Erythroblast (primary cell): Measurements from ENCODE around the gene MUC2.

Source experiments
- DNase-seq, 2 experiments: peaks; one replicate each; lab custom pipeline; 2025; lab: John Stamatoyannopoulos, UW
- GATA1 ChIP-seq: IDR thresholded peaks from 2 replicates; pipeline ENCODE4 v1.6.1; 2011; ENCODE audit warnings: low read depth, mild to moderate bottlenecking, control low read depth, low read length, moderate library complexity
- POLR2A ChIP-seq: IDR thresholded peaks from 2 replicates; pipeline ENCODE4 v1.6.1; 2011; ENCODE audit warnings: mild to moderate bottlenecking, low read length

MUC2 gene

DNA sequence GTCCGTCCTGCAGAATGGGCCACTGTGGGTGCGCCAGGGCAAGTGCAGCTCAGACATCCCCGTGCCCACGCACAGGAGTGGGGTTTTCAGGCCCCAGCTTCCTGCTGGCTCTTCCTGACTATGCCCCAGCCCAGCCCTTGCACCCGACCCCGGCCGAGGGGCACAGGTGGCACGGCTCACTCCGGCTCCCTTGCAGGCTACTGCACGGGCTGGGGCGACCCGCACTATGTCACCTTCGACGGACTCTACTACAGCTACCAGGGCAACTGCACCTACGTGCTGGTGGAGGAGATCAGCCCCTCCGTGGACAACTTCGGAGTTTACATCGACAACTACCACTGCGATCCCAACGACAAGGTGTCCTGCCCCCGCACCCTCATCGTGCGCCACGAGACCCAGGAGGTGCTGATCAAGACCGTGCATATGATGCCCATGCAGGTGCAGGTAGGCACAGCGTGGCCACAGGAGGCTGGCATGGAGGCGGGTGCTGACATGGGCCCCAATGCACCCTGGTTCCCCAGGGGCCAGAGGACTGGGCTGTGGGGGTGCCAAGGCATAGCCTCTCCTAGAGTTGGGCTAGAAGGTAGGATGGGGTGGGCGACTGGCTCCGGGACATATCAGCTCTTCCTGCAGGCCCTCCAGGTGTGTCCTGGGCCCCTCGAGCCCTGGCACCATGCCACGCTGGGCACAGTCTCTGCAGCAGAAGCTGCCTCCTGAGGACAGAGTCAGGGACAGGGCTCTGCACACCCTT lies 27.7 kb downstream of the MUC2 start:
- DNase-seq = no peak
- TF ChIP-seq POLR2A (no peak), GATA1 (no peak)

DNA sequence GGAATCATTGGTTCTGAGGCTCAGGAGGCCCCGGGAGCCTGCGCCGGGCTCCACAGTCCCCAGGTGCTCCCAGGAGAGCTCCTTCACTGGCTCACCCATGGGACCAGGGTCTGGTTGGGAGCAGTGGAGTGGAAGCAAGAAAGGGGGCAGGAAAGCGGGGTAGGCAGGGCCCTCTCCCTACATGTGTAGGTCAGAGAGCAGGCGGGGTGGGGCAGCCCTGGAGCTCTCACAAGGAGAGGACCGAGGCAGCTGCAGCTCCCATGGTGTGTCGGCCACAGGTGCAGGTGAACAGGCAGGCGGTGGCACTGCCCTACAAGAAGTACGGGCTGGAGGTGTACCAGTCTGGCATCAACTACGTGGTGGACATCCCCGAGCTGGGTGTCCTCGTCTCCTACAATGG lies 28.3 kb downstream of the MUC2 start:
- TF ChIP-seq POLR2A (no peak), GATA1 (no peak)
- DNase-seq = no peak

DNA sequence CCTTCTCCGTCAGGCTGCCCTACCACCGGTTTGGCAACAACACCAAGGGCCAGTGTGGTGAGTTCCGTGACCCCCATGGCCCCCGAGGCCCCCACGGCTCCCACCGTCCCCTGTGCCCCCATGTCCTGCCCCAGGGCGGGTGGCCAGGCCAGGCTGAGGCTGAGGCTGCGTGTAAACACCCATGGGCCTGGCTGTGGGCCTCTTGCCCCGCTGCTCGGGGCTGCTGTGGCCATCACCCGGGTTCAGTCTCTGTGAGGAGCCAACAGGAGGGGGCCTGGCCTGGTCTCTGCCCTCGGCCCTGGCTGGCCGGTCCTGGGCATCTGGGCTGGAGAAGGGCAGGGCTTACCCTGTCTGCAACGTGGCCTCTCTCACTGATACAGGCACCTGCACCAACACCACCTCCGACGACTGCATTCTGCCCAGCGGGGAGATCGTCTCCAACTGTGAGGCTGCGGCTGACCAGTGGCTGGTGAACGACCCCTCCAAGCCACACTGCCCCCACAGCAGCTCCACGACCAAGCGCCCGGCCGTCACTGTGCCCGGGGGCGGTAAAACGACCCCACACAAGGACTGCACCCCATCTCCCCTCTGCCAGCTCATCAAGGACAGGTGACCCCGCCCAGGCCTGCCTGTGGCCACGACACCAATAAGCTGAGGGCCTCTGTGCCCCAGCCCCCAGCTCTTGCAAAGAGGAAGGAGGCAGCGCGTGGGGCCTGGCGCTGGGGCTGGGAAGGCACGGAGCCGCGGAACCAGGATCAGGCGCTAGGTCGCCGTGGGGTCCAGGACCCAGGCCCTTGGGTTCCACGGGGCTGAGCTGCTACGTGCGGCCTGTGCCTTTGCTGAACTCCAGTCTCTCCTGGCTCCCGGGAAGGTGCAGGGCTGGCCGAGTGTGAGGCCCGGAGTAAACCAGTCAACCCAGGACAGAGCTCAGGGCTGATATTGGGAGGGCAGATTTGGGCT lies 29.0 kb downstream of the MUC2 start:
- TF ChIP-seq POLR2A = no peak
- TF ChIP-seq GATA1 = no peak
- DNase-seq = no peak

DNA sequence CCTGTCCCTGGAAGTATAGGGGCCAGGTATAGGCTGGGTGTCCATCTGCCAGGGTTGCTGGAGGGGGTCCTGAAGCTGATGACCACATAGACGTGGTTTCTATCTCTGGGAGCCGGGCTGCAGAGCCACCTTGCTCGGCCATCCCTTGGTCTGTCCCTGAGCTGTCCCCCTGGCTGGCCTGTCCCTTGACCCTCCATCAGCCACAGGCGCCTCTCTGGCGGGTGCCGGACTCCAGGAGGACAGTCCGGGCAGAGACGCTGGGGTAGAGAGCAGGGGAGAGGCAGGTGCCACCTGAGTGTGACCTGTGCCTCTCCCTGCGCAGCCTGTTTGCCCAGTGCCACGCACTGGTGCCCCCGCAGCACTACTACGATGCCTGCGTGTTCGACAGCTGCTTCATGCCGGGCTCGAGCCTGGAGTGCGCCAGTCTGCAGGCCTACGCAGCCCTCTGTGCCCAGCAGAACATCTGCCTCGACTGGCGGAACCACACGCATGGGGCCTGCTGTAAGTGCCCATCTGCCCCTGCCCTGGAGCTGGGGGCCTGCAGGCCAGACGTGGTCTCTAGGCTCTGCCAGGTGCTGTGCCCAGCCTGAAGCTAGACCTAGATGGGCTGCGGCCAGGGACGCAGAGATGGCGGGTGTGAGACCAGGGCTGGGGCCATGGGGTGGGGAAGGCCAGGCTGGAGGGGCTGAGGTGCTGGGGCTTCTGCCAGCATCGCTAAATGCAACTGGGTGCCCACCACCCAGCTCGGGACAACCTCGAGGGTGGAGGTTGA lies 29.9 kb downstream of the MUC2 start:
- TF ChIP-seq GATA1 (no peak), POLR2A (no peak)
- DNase-seq = no peak

DNA sequence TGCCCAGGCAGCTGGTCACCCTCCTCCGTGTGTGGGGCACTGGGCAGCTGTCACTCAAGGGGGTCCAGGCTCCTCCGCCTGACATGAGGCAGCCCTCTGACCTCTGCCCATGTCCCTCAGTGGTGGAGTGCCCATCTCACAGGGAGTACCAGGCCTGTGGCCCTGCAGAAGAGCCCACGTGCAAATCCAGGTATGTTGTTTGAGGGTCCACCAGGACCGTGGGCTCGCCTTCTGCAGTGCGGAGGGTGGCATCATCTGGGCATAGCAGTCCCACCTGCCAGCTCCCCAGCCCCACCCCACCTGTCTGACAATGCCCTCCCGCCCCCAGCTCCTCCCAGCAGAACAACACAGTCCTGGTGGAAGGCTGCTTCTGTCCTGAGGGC lies 30.5 kb downstream of the MUC2 start:
- no peak for TF ChIP-seq POLR2A
- TF ChIP-seq GATA1 = no peak

DNA sequence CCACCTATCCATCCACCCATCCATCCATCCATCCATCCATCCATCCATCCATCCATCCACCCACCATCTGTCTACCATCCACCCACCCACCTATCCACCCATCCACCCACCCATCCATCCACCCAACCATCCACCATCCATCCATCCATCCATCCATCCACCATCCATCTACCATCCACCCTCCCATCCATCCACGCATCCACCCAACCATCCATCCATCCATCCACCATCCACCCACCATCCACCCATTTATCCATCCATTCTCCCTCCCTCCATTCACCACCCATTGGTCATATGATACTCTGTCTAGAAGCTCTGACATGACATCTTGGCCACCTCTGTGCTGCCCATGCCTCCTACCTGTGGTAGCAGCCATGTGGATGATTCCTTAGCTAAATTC lies 31.7 kb downstream of the MUC2 start:
- TF ChIP-seq POLR2A (no peak), GATA1 (no peak)
- no peak for DNase-seq

More for the DNA sequence above, 30.5 kb downstream of the MUC2 start:
- no peak for DNase-seq

DNA sequence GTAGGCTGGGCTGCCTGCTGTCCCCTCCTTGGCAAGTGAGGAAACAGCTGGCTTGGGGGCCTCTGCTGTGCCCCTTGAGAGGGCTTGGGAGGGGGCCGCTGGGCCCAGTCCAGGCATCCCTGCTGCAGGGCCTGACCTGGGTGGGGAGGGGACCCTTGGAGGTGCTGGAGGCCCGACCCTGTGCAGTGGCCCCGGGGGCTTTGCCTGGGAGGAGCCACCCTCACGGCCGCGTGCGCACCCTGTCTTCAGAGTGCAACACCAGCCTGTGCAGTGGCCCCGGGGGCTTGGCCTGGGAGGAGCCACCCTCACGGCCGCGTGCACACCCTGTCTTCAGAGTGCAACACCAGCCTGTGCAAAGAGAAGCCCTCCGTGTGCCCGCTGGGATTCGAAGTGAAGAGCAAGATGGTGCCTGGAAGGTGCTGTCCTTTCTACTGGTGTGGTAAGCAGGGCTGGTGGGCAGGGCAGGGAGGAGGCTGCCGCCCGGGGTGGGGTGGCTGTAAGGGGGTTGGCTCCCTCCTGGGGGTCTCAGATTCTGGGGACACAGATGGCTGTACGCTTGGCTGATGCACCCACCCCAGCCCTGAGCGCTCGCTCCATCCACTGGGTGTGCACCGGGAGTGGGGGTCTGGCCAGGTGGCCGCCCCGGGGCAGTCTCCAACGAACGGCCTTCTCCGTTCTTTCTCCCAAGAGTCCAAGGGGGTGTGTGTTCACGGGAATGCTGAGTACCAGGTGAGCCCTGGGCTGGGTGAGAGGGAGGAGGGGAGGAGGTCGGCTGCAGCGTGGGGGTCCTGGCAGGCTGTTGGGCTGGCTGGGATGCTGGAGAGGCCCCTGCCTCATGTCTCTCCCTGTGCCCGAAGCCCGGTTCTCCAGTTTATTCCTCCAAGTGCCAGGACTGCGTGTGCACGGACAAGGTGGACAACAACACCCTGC lies 32.9 kb downstream of the MUC2 start:
- TF ChIP-seq GATA1 = no peak
- no peak for TF ChIP-seq POLR2A
- DNase-seq = no peak

DNA sequence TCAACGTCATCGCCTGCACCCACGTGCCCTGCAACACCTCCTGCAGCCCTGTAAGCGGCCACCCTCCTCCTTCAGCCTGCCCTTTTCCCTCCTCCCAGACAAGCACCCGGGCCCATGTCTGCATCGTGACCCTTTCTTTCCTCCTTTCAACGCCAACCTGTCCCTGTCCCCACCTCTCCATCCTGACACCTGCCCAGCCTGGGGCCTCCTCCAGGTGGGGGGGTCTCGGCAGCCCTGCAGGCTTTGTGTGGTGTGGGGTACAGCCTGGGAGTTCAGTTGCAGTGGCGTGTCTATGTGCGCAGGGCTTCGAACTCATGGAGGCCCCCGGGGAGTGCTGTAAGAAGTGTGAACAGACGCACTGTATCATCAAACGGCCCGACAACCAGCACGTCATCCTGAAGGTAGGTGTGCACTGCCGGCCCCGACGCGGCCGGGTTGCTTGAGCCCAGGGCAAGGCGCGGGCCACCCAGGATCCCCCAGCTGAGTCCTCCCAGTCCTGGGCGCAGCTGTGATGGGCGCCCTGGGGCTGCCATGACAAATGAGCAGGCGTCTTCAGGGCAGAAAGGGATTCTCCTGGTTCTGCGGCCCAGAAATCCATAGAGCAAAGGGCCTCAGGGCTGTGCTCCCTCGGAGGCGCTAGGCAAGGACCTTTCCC lies 33.7 kb downstream of the MUC2 start:
- TF ChIP-seq GATA1 (no peak), POLR2A (no peak)
- no peak for DNase-seq

DNA sequence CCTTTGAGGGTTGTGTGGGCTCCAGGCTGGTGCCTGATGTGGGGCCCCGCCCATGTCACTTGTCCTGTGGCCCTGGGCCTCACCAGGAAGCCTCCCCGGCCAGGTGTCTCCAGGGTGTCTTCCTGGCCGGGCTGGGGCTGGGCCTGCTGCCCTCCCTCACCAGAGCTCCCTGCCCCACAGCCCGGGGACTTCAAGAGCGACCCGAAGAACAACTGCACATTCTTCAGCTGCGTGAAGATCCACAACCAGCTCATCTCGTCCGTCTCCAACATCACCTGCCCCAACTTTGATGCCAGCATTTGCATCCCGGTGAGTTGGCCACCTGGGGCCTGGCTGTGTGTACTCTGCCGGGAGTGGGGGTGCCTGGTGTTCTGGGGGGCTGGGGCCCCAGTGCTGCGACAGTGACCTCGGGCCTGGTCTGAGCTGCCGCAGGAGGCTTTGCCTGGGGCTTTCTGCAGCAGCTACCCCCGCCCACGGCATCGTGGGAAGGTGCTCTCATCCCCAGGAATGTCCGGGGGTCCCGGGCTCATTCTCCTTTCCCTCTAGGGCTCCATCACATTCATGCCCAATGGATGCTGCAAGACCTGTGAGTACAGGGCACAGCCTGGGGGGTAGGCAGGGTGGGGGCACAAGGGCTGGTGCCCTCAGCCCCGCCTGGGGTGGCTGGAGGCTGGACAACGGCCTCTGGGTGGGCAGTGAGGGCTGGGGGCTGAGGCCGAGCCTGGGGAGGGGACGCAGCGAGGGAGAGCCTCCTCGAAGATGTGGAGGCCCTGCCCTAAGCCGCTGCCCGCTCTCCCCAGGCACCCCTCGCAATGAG lies 34.6 kb downstream of the MUC2 start:
- TF ChIP-seq GATA1 (no peak), POLR2A (no peak)
- DNase-seq = no peak

DNA sequence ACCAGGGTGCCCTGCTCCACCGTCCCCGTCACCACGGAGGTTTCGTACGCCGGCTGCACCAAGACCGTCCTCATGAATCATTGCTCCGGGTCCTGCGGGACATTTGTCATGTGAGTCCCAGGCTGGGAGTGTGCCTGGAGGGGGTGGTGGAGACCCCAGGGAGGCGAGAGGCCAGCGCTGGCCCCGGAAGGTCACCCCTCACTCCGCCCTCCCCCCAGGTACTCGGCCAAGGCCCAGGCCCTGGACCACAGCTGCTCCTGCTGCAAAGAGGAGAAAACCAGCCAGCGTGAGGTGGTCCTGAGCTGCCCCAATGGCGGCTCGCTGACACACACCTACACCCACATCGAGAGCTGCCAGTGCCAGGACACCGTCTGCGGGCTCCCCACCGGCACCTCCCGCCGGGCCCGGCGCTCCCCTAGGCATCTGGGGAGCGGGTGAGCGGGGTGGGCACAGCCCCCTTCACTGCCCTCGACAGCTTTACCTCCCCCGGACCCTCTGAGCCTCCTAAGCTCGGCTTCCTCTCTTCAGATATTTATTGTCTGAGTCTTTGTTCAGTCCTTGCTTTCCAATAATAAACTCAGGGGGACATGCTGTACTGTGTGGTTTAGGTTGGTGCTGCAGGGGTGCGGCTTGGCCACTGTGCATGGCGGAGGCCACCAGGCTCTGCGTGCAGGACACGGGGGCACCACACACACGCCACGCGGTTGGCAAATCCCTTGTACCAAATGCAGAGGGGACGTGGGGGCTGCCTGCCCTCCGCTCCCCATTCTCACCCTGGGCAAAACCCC lies 35.4 kb downstream of the MUC2 start:
- no peak for TF ChIP-seq GATA1
- no peak for TF ChIP-seq POLR2A
- no peak for DNase-seq
